CD8-positive, alpha-beta memory T cell (primary cell): ENCODE results near the gene FBXW12. TPM values are rescaled to one million over a fixed set of nuclear protein-coding genes. Genes with fewer than 3 reads are reported as not detected.

ENCODE experiments used
- CTCF ChIA-PET: fragments of 350-600 bp; sonication (Branson Sonifier 250); formaldehyde crosslinking; loops from one replicate; lab custom pipeline; 2021; ENCODE audit warnings: antibody characterized with exemption; lab: Charles Lee
- POLR2A ChIA-PET: fragments of 350-600 bp; sonication (Branson Sonifier 250); formaldehyde crosslinking; loops from one replicate; lab custom pipeline; 2021; ENCODE audit warnings: antibody characterized with exemption; lab: Charles Lee
- DNase-seq, 5 donors: peaks; one replicate each; pipeline versions ENCODE4 v3.0.0 to v3.0.0-alpha.2; 2020 to 2022; ENCODE audit warnings: mixed read lengths in 1 of 5
- H3K27ac ChIP-seq: one replicate; pipeline ENCODE4 v1.7.0; 2013; ENCODE audit warnings: low read depth, mild to moderate bottlenecking, low read length, moderate library complexity
- H3K27me3 ChIP-seq: 2 replicates; pipeline ENCODE4 v1.7.0; 2013; ENCODE audit warnings: low read length, mild to moderate bottlenecking; ENCODE audit not compliant: insufficient read depth, poor library complexity, severe bottlenecking
- H3K36me3 ChIP-seq: 2 replicates; pipeline ENCODE4 v1.7.0; 2013; ENCODE audit warnings: mild to moderate bottlenecking, low read length, moderate library complexity; ENCODE audit not compliant: insufficient read depth
- H3K4me1 ChIP-seq: 2 replicates; pipeline ENCODE4 v1.7.0; 2013; ENCODE audit warnings: mild to moderate bottlenecking, low read length, moderate library complexity; ENCODE audit not compliant: insufficient read depth
- H3K4me3 ChIP-seq: 2 replicates; pipeline ENCODE4 v1.7.0; 2013; ENCODE audit warnings: mild to moderate bottlenecking, low read length
- H3K9me3 ChIP-seq: 2 replicates; pipeline ENCODE4 v1.7.0; 2013; ENCODE audit warnings: mild to moderate bottlenecking, low read length
- H3K27ac Mint-ChIP-seq, 8 donors: one replicate each; pipeline ENCODE4 v1.8.0; 2020 to 2021; ENCODE audit warnings: mixed read lengths in 8 of 8, mild to moderate bottlenecking in 6 of 8, inconsistent platforms in 3 of 8, moderate library complexity in 3 of 8
- H3K27me3 Mint-ChIP-seq, 2 donors: one replicate each; pipeline ENCODE4 v1.8.0; 2020 to 2021; ENCODE audit warnings: mixed read lengths in 2 of 2, mild to moderate bottlenecking in 1 of 2, moderate library complexity in 1 of 2
- H3K36me3 Mint-ChIP-seq, 3 donors: one replicate each; pipeline ENCODE4 v1.8.0; 2020 to 2021; ENCODE audit warnings: mixed read lengths in 3 of 3, inconsistent platforms in 1 of 3, mild to moderate bottlenecking in 1 of 3
- H3K4me1 Mint-ChIP-seq, 3 donors: one replicate each; pipeline ENCODE4 v1.8.0; 2020 to 2021; ENCODE audit warnings: mixed read lengths in 3 of 3, inconsistent platforms in 1 of 3, mild to moderate bottlenecking in 1 of 3
- H3K4me3 Mint-ChIP-seq, 7 donors: one replicate each; pipeline ENCODE4 v1.8.0; 2020 to 2021; ENCODE audit warnings: mixed read lengths in 7 of 7, mild to moderate bottlenecking in 6 of 7, moderate library complexity in 4 of 7, inconsistent platforms in 2 of 7
- H3K9me3 Mint-ChIP-seq, 5 donors: one replicate each; pipeline ENCODE4 v1.8.0; 2020 to 2022; ENCODE audit warnings: mixed read lengths in 5 of 5, mild to moderate bottlenecking in 3 of 5, moderate library complexity in 2 of 5, inconsistent platforms in 1 of 5
- polyA plus RNA-seq: library from polyadenylated mRNA; unstranded; fragments of 300-500 nt; fragmentation: Illumina TruSeq; gene quantifications from one replicate; pipeline ENCODE4 v1.2.3, GENCODE V29; 2021
- total RNA-seq, 2 experiments: library from RNA; stranded (reverse); gene quantifications; one replicate each; pipeline ENCODE4 v1.2.3, GENCODE V29; 2021

The FBXW12 gene
- total and polyA plus RNA-seq, 3 experiments from 2014 or later: not detected

GRCh38 chr3:48416546-48416945 is 44.5 kb downstream of the FBXW12 start:
- H3K9me3 ChIP-seq: no peaks in the 10 kb centered on the region
- H3K4me1 ChIP-seq: no peaks in the 10 kb centered on the region
- H3K27me3 Mint-ChIP-seq: peaks cover 0 to 2% of the 10 kb centered on the region in 2 donors
- H3K27ac Mint-ChIP-seq: no peak overlapping the region
- H3K27ac ChIP-seq: no peak overlapping the region
- H3K36me3 ChIP-seq: no peaks in the 10 kb centered on the region
- CTCF ChIA-PET: interaction anchor here (0.9 to 1.5 kb wide), 4 partner anchors 15 to 90 kb away, joined by 3 to 4 read pairs (median 4); no protein-coding TSS in a partner anchor
- H3K36me3 Mint-ChIP-seq: peaks cover 0 to 1% (median 0%) of the 10 kb centered on the region in 3 donors
- no peak for DNase-seq
- no peaks in the 10 kb centered on the region for H3K9me3 Mint-ChIP-seq
- POLR2A ChIA-PET: no interaction called here
- no peak overlapping the region for H3K4me3 ChIP-seq
- no peak overlapping the region for H3K4me3 Mint-ChIP-seq
- H3K27me3 ChIP-seq: no peaks in the 10 kb centered on the region
- H3K4me1 Mint-ChIP-seq: no peaks in the 10 kb centered on the region

- no peak for DNase-seq
- H3K4me1 Mint-ChIP-seq: no peaks in the 10 kb centered on the region
- CTCF ChIA-PET: interaction anchor here (0.9 kb wide), 2 partner anchors 17 to 19 kb away, joined by 3 read pairs; no protein-coding TSS in a partner anchor
Observed at GRCh38 chr3:48417529-48418108, 45.6 kb downstream of the FBXW12 start.

GRCh38 chr3:48418140-48418539 is 46.1 kb downstream of the FBXW12 start:
- no peak for DNase-seq
- Histone ChIP-seq H3K9me3 (no peaks in the 10 kb centered on the region), H3K4me1 (no peaks in the 10 kb centered on the region), H3K27me3 (no peaks in the 10 kb centered on the region), H3K36me3 (no peaks in the 10 kb centered on the region), H3K4me3 (no peak overlapping the region), H3K27ac (no peak overlapping the region)
- POLR2A ChIA-PET: no interaction called here
- Mint-ChIP-seq H3K9me3 (no peaks in the 10 kb centered on the region), H3K4me3 (no peak overlapping the region), H3K4me1 (no peaks in the 10 kb centered on the region), H3K27me3 (no peaks in the 10 kb centered on the region), H3K36me3 (no peaks in the 10 kb centered on the region), H3K27ac (no peak overlapping the region)
- CTCF ChIA-PET: interaction anchor here (1.8 kb wide), 1 partner anchor 18 kb away, joined by 10 read pairs; no protein-coding TSS in a partner anchor

More at GRCh38 chr3:48417529-48418108, 45.6 kb downstream of the FBXW12 start:
- Mint-ChIP-seq H3K27me3 (no peaks in the 10 kb centered on the region), H3K27ac (peak overlapping the region in 1 of 8 donors; percentile 63), H3K4me3 (no peak overlapping the region), H3K9me3 (no peaks in the 10 kb centered on the region), H3K36me3 (no peaks in the 10 kb centered on the region)
- Histone ChIP-seq H3K9me3 (no peaks in the 10 kb centered on the region), H3K4me1 (no peaks in the 10 kb centered on the region), H3K36me3 (no peaks in the 10 kb centered on the region), H3K4me3 (no peak overlapping the region), H3K27me3 (no peaks in the 10 kb centered on the region), H3K27ac (no peak overlapping the region)
- POLR2A ChIA-PET: no interaction called here

GRCh38 chr3:48418651-48419050 is 46.6 kb downstream of the FBXW12 start:
- Histone ChIP-seq H3K27me3 (no peaks in the 10 kb centered on the region), H3K4me3 (no peak overlapping the region), H3K9me3 (no peaks in the 10 kb centered on the region), H3K36me3 (no peaks in the 10 kb centered on the region), H3K27ac (no peak overlapping the region), H3K4me1 (no peaks in the 10 kb centered on the region)
- POLR2A ChIA-PET: no interaction called here
- no peaks in the 10 kb centered on the region for H3K27me3 Mint-ChIP-seq
- H3K4me3 Mint-ChIP-seq: no peak overlapping the region
- H3K9me3 Mint-ChIP-seq: no peaks in the 10 kb centered on the region
- H3K36me3 Mint-ChIP-seq: no peaks in the 10 kb centered on the region
- CTCF ChIA-PET: interaction anchor here (1.2 to 1.8 kb wide), 2 partner anchors 17 to 18 kb away, joined by 7 to 10 read pairs; no protein-coding TSS in a partner anchor
- no peak overlapping the region for H3K27ac Mint-ChIP-seq
- DNase-seq: no peak
- H3K4me1 Mint-ChIP-seq: no peaks in the 10 kb centered on the region

GRCh38 chr3:48419149-48419548 is 47.1 kb downstream of the FBXW12 start:
- no peaks in the 10 kb centered on the region for H3K36me3 Mint-ChIP-seq
- no peaks in the 10 kb centered on the region for H3K9me3 ChIP-seq
- no peak overlapping the region for H3K27ac ChIP-seq
- H3K4me3 Mint-ChIP-seq: no peak overlapping the region
- no peaks in the 10 kb centered on the region for H3K27me3 Mint-ChIP-seq
- ChIA-PET CTCF (interaction anchor here (0.9 to 1.8 kb wide), 3 partner anchors 15 to 18 kb away, joined by 3 to 10 read pairs (median 7); no protein-coding TSS in a partner anchor), POLR2A (interaction anchor here (0.6 kb wide), 1 partner anchor 267 kb away, joined by 3 read pairs; the partner anchor contains the start of gene NCKIPSD)
- DNase-seq: no peak
- H3K4me1 ChIP-seq: no peaks in the 10 kb centered on the region
- H3K36me3 ChIP-seq: no peaks in the 10 kb centered on the region
- H3K4me3 ChIP-seq: no peak overlapping the region
- H3K27me3 ChIP-seq: no peaks in the 10 kb centered on the region
- no peaks in the 10 kb centered on the region for H3K9me3 Mint-ChIP-seq
- no peak overlapping the region for H3K27ac Mint-ChIP-seq
- no peaks in the 10 kb centered on the region for H3K4me1 Mint-ChIP-seq

GRCh38 chr3:48419597-48419996 is 47.6 kb downstream of the FBXW12 start:
- no peak overlapping the region for H3K27ac ChIP-seq
- CTCF ChIA-PET: interaction anchor here (0.9 to 1.8 kb wide), 3 partner anchors 15 to 19 kb away, joined by 3 to 10 read pairs (median 7); no protein-coding TSS in a partner anchor
- no peaks in the 10 kb centered on the region for H3K4me1 ChIP-seq
- DNase-seq: no peak
- H3K36me3 ChIP-seq: no peaks in the 10 kb centered on the region
- H3K9me3 ChIP-seq: no peaks in the 10 kb centered on the region
- Mint-ChIP-seq H3K9me3 (no peaks in the 10 kb centered on the region), H3K4me1 (no peaks in the 10 kb centered on the region), H3K4me3 (no peak overlapping the region), H3K36me3 (no peaks in the 10 kb centered on the region), H3K27me3 (no peaks in the 10 kb centered on the region), H3K27ac (no peak overlapping the region)
- POLR2A ChIA-PET: interaction anchor here (0.6 kb wide), 1 partner anchor 266 kb away, joined by 3 read pairs; the partner anchor contains the start of gene NCKIPSD
- no peak overlapping the region for H3K4me3 ChIP-seq
- H3K27me3 ChIP-seq: no peaks in the 10 kb centered on the region

GRCh38 chr3:48420561-48420960 is 48.5 kb downstream of the FBXW12 start:
- Histone ChIP-seq H3K9me3 (no peaks in the 10 kb centered on the region), H3K27ac (no peak overlapping the region), H3K36me3 (no peaks in the 10 kb centered on the region), H3K27me3 (no peaks in the 10 kb centered on the region), H3K4me3 (no peak overlapping the region), H3K4me1 (no peaks in the 10 kb centered on the region)
- H3K4me1 Mint-ChIP-seq: no peaks in the 10 kb centered on the region
- H3K4me3 Mint-ChIP-seq: no peak overlapping the region
- no peaks in the 10 kb centered on the region for H3K36me3 Mint-ChIP-seq
- no peaks in the 10 kb centered on the region for H3K9me3 Mint-ChIP-seq
- ChIA-PET POLR2A (no interaction called here), CTCF (interaction anchor here (1.2 kb wide), 1 partner anchor 13 kb away, joined by 4 read pairs; no protein-coding TSS in a partner anchor)
- H3K27ac Mint-ChIP-seq: no peak overlapping the region
- no peaks in the 10 kb centered on the region for H3K27me3 Mint-ChIP-seq
- DNase-seq: no peak

- Mint-ChIP-seq H3K9me3 (no peaks in the 10 kb centered on the region), H3K4me3 (no peak overlapping the region), H3K36me3 (no peaks in the 10 kb centered on the region), H3K27me3 (peaks cover 0 to 1% of the 10 kb centered on the region in 2 donors), H3K4me1 (no peaks in the 10 kb centered on the region), H3K27ac (no peak overlapping the region)
- Histone ChIP-seq H3K4me1 (no peaks in the 10 kb centered on the region), H3K9me3 (no peaks in the 10 kb centered on the region), H3K27me3 (no peaks in the 10 kb centered on the region), H3K36me3 (no peaks in the 10 kb centered on the region), H3K4me3 (no peak overlapping the region), H3K27ac (no peak overlapping the region)
- DNase-seq: no peak
- ChIA-PET CTCF (interaction anchor here (1.8 to 2.6 kb wide), 2 partner anchors 11 to 14 kb away, joined by 6 to 24 read pairs; no protein-coding TSS in a partner anchor), POLR2A (no interaction called here)
Observed at GRCh38 chr3:48422272-48422671, 50.3 kb downstream of the FBXW12 start.
